H1 (cell line): ENCODE data around the gene MIDN. TPM values are rescaled to one million over a fixed set of nuclear protein-coding genes. Genes with fewer than 3 reads are reported as not detected.

ENCODE experiments used
- ASH2L ChIP-seq: fragments of 200-600, 300-600 bp; sonication (generic); IDR thresholded peaks from one replicate; pipeline ENCODE4 v1.7.1; 2017; ENCODE audit warnings: low read length
- CREB1 ChIP-seq: IDR thresholded peaks from 2 replicates; pipeline ENCODE4 v1.6.1; 2012; ENCODE audit warnings: inconsistent platforms
- FOSL1 ChIP-seq: IDR thresholded peaks from 2 replicates; pipeline ENCODE4 v1.6.1; 2011; ENCODE audit warnings: mild to moderate bottlenecking, low read depth, low read length, moderate library complexity; ENCODE audit not compliant: insufficient read depth
- HDAC6 ChIP-seq: IDR thresholded peaks from one replicate; pipeline ENCODE4 v1.7.1; 2012; ENCODE audit warnings: low read depth, mild to moderate bottlenecking, inconsistent platforms, low read length, moderate library complexity
- JUN ChIP-seq: IDR thresholded peaks from 2 replicates; pipeline ENCODE4 v1.6.1; 2011; ENCODE audit warnings: low read depth, mild to moderate bottlenecking, improper control_type of control experiment, low read length
- NANOG ChIP-seq: IDR thresholded peaks from 2 replicates; pipeline ENCODE4 v1.6.1; 2011; ENCODE audit warnings: low read length, low read depth, mild to moderate bottlenecking, inconsistent platforms; ENCODE audit not compliant: insufficient read depth, poor library complexity, severe bottlenecking
- NRF1 ChIP-seq: IDR thresholded peaks from 2 replicates; pipeline ENCODE4 v1.6.1; 2011; ENCODE audit warnings: mild to moderate bottlenecking, low read depth, low read length, improper control_type of control experiment
- PHF8 ChIP-seq: fragments of 200-600 bp; sonication (generic); conservative IDR thresholded peaks from 2 replicates; pipeline ENCODE4 v1.7.1; 2012; ENCODE audit warnings: low read depth, mild to moderate bottlenecking, inconsistent platforms, low read length, moderate library complexity
- POLR2A ChIP-seq, 2 experiments: IDR thresholded peaks; 1 replicate in 1 of 2; 2 replicates in 1 of 2; pipeline ENCODE4 v1.6.1; 2011; ENCODE audit warnings: low read depth in 2 of 2, low read length in 2 of 2, mild to moderate bottlenecking in 2 of 2; ENCODE audit errors: control extremely low read depth in 1 of 2
- POU5F1 ChIP-seq: IDR thresholded peaks from 2 replicates; pipeline ENCODE4 v1.6.1; 2011; ENCODE audit warnings: low read depth, mild to moderate bottlenecking, low read length, moderate library complexity
- RBBP5 ChIP-seq: IDR thresholded peaks from 2 replicates; pipeline ENCODE4 v1.7.1; 2012; ENCODE audit warnings: low read depth, mild to moderate bottlenecking, inconsistent platforms, low read length, moderate library complexity, borderline replicate concordance
- RFX5 ChIP-seq: IDR thresholded peaks from 2 replicates; pipeline ENCODE4 v1.6.1; 2011; ENCODE audit warnings: low read depth, low read length, improper control_type of control experiment, borderline replicate concordance
- SIN3A ChIP-seq, 2 experiments: IDR thresholded peaks in 1 of 2; conservative IDR thresholded peaks in 1 of 2; 2 replicates each; pipeline ENCODE4 v1.6.1; 2011 to 2012; ENCODE audit warnings: low read length in 2 of 2, improper control_type of control experiment in 1 of 2, low read depth in 1 of 2, mild to moderate bottlenecking in 1 of 2
- SIRT6 ChIP-seq: IDR thresholded peaks from one replicate; pipeline ENCODE4 v1.7.1; 2012; ENCODE audit warnings: low read length, inconsistent platforms
- SP2 ChIP-seq: IDR thresholded peaks from 2 replicates; pipeline ENCODE4 v1.6.1; 2012; ENCODE audit warnings: mild to moderate bottlenecking, low read length, inconsistent platforms
- TAF1 ChIP-seq: IDR thresholded peaks from 2 replicates; pipeline ENCODE4 v1.6.1; 2011; ENCODE audit warnings: mild to moderate bottlenecking, low read depth, low read length
- TAF7 ChIP-seq: optimal IDR thresholded peaks from 2 replicates; pipeline ENCODE3; 2011; ENCODE audit warnings: low read depth, mild to moderate bottlenecking, inconsistent platforms, low read length, moderate library complexity, borderline replicate concordance
- TCF12 ChIP-seq: IDR thresholded peaks from 2 replicates; pipeline ENCODE4 v1.6.1; 2011; ENCODE audit warnings: low read depth, mild to moderate bottlenecking, low read length
- TEAD4 ChIP-seq: IDR thresholded peaks from 2 replicates; pipeline ENCODE4 v1.6.1; 2012; ENCODE audit warnings: low read depth, low read length, inconsistent platforms, mixed read lengths
- polyA plus RNA-seq, 7 experiments: library from polyadenylated mRNA; depleted of rRNA in 3 of 7; stranded (reverse) in 5 of 7; unstranded in 2 of 7; fragments of >200 nt in 5 of 7; fragments of 200-250 nt in 2 of 7; gene quantifications; 1 replicate in 5 of 7; 2 replicates in 1 of 7; 4 replicates in 1 of 7; pipeline versions ENCODE4 v1.2.1 to v1.2.3, GENCODE V29; 2011 to 2013; ENCODE audit warnings: missing spikeins in 2 of 7, mixed read lengths in 2 of 7
- total RNA-seq: library from RNA; stranded (reverse); fragmentation: NEBNext Ultra II Directional; extraction: Animal tissue kit (Norgen Biotek cat#: 25700); gene quantifications from 2 replicates; pipeline ENCODE4 v1.2.1, GENCODE V29; 2021
- TF ChIP-seq, protein P1 (sequence below): IDR thresholded peaks from 2 replicates; pipeline ENCODE4 v1.6.1; 2012; ENCODE audit warnings: low read length, inconsistent platforms
- TF ChIP-seq, protein P2 (sequence below): IDR thresholded peaks from 2 replicates; pipeline ENCODE4 v1.6.1; 2012; ENCODE audit warnings: inconsistent platforms
- TF ChIP-seq, protein P3 (sequence below): IDR thresholded peaks from 2 replicates; pipeline ENCODE4 v1.6.1; 2011; ENCODE audit warnings: low read depth, mild to moderate bottlenecking, low read length; ENCODE audit not compliant: insufficient read depth

The MIDN gene
- total and polyA plus RNA-seq, 2 of the 8 experiments (the other 6 are each of a cell fraction or from before 2014, with no cell fraction given) = 39.8 to 159 TPM

DNA sequence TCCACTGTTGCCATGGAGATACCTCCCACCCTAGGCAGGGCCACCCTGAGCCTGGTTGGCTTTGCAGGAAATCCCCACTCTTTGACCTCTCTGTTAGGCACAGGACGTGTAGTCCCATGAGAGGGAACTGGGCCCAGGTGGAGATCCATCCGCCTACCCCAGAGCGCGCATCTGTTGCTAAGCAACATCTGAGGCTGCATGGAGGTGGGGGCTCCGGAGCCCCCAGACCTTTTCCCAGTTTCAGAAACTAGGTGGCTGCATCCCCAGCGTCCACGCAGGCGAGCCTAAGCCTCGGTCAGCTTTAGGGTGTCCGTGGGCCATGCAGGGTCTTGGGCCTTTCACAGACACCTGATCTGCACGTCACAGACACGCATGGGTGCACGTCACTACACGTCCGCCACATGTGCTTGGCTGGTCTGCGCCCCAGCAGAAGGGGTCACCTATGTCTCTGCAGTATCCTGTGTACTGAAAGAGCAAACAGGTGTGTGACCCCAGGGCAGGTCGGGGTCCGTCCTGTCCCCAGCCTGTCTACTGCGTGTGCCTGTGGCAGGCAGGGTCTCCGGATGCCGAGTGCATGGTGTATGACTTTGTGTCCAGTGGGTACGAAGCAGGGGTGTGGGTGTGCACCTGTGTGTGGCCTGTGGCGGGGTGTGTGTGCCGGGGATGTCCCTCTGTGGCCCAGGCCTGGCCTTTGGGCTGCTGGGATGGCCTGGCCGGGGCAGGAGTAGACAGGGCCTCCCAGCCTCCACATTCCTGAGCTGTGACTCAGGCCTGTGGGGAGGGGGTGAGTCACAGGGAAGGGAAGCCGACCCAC lies 16.6 kb downstream of the MIDN start (continued):
- TF ChIP-seq POLR2A (IDR thresholded peaks at IDR 0.05; ENCODE audit: control extremely low read depth in 1 of 2, low read depth in 2 of 2, low read length in 2 of 2) (no peak), TAF1 (no peak), PHF8 (no peak), NRF1 (no peak), SIN3A (conservative IDR thresholded peaks at IDR 0.05 in 1 of 2, IDR thresholded peaks at IDR 0.05 in 1 of 2; ENCODE audit: low read depth in 1 of 2, low read length in 2 of 2) (peak in 1 of 2 experiments; percentile 14; a peak in 1 of 4 replicates), RBBP5 (no peak), FOSL1 (peak; percentile 83; the same call in 1 of the 2 replicates), JUN (peak; percentile 99), TCF12 (0 out of 2 replicates have a peak, but pooled peaks have one; percentile 45), NANOG (no peak), TAF7 (no peak), CREB1 (no peak), SIRT6 (no peak), RFX5 (no peak), POU5F1 (no peak), ASH2L (peak; percentile 52), TEAD4 (peak; percentile 98), SP2 (no peak), HDAC6 (no peak)
- TF ChIP-seq, protein P1, sequence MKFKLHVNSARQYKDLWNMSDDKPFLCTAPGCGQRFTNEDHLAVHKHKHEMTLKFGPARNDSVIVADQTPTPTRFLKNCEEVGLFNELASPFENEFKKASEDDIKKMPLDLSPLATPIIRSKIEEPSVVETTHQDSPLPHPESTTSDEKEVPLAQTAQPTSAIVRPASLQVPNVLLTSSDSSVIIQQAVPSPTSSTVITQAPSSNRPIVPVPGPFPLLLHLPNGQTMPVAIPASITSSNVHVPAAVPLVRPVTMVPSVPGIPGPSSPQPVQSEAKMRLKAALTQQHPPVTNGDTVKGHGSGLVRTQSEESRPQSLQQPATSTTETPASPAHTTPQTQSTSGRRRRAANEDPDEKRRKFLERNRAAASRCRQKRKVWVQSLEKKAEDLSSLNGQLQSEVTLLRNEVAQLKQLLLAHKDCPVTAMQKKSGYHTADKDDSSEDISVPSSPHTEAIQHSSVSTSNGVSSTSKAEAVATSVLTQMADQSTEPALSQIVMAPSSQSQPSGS = peak; percentile 93
- TF ChIP-seq, protein P2, sequence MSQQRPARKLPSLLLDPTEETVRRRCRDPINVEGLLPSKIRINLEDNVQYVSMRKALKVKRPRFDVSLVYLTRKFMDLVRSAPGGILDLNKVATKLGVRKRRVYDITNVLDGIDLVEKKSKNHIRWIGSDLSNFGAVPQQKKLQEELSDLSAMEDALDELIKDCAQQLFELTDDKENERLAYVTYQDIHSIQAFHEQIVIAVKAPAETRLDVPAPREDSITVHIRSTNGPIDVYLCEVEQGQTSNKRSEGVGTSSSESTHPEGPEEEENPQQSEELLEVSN = no peak
- TF ChIP-seq, protein P3, sequence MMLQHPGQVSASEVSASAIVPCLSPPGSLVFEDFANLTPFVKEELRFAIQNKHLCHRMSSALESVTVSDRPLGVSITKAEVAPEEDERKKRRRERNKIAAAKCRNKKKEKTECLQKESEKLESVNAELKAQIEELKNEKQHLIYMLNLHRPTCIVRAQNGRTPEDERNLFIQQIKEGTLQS = peak; percentile 81
